Lung (tissue), 12 donors: ENCODE measurements around the gene IFNL2. TPM values are rescaled to one million over a fixed set of nuclear protein-coding genes. Genes with fewer than 3 reads are reported as not detected.

Source experiments
- ATAC-seq: fragments of 200-7000 bp; cut with Tn5 transposase; one replicate; pipeline ENCODE4 v1.9.1; 2020; ENCODE audit warnings: moderate number of reproducible peaks; ENCODE audit not compliant: insufficient read depth, low FRiP score
- DNase-seq, 3 donors: peaks; one replicate each; pipeline ENCODE4 v3.0.0-alpha.2; 2013 to 2017
- H3K27ac ChIP-seq, 2 donors: one replicate each; pipeline ENCODE4 v1.5.1; 2013; ENCODE audit warnings: mild to moderate bottlenecking in 2 of 2, moderate library complexity in 2 of 2, control low read depth in 1 of 2, inconsistent platforms in 1 of 2, low read depth in 1 of 2, low read length in 1 of 2
- H3K27me3 ChIP-seq, 3 donors: one replicate each; pipeline ENCODE4 v1.5.1; 2013; ENCODE audit warnings: low read length in 2 of 3; ENCODE audit not compliant: control insufficient read depth in 3 of 3, insufficient read depth in 3 of 3
- H3K36me3 ChIP-seq, 4 donors: one replicate each; pipeline ENCODE4 v1.5.1; 2013; ENCODE audit warnings: low read length in 4 of 4, mild to moderate bottlenecking in 1 of 4, moderate library complexity in 1 of 4; ENCODE audit not compliant: control insufficient read depth in 4 of 4, insufficient read depth in 4 of 4
- H3K4me1 ChIP-seq, 5 donors: one replicate each; pipeline ENCODE4 v1.5.1; 2013; ENCODE audit warnings: low read length in 5 of 5, mild to moderate bottlenecking in 2 of 5, moderate library complexity in 1 of 5; ENCODE audit not compliant: control insufficient read depth in 5 of 5, insufficient read depth in 5 of 5
- H3K4me3 ChIP-seq: one replicate; pipeline ENCODE4 v1.5.1; 2013; ENCODE audit warnings: mild to moderate bottlenecking, control low read depth, moderate library complexity
- H3K9ac ChIP-seq, 2 donors: one replicate each; pipeline ENCODE4 v1.5.1; 2013; ENCODE audit warnings: low read length in 2 of 2, control low read depth in 1 of 2; ENCODE audit not compliant: insufficient read depth in 1 of 2
- H3K9me3 ChIP-seq, 4 donors: one replicate each; pipeline ENCODE4 v1.5.1; 2013; ENCODE audit warnings: low read length in 3 of 4, mild to moderate bottlenecking in 1 of 4, moderate library complexity in 1 of 4; ENCODE audit not compliant: control insufficient read depth in 4 of 4, insufficient read depth in 3 of 4
- WGBS, 2 donors: extraction: QIAGEN DNeasy Blood & Tissue Kit; methylation state at CpG; one replicate each; pipeline ENCODE4 v1.1.7; 2013; 5-methylcytosine and 5-hydroxymethylcytosine counted together
- polyA plus RNA-seq, 2 donors: library from polyadenylated mRNA; stranded (reverse); fragments of 200-250 nt; gene quantifications; one replicate each; pipeline ENCODE4 v1.2.1, GENCODE V29; 2013
- total RNA-seq, 2 donors: library from RNA; depleted of rRNA in 1 of 2; stranded (reverse); fragments of >200 nt in 1 of 2; gene quantifications; one replicate each; pipeline ENCODE4 v1.2.1, GENCODE V29; 2014 to 2021
- TF ChIP-seq, protein P1 (sequence below): IDR thresholded peaks from 2 replicates; pipeline ENCODE4 v1.5.1; 2012; ENCODE audit warnings: mild to moderate bottlenecking; ENCODE audit errors: control extremely low read depth, extremely low read depth
- donor health status: control.
- donor health status: control.
- donor health status: Bipolar disorder and iron deficiency.
- donor health status: healthy.
- donor health status: DM: yes; HTN: yes; CAD: no.

Gene IFNL2
- total and polyA plus RNA-seq, 4 donors, result not detected

DNA sequence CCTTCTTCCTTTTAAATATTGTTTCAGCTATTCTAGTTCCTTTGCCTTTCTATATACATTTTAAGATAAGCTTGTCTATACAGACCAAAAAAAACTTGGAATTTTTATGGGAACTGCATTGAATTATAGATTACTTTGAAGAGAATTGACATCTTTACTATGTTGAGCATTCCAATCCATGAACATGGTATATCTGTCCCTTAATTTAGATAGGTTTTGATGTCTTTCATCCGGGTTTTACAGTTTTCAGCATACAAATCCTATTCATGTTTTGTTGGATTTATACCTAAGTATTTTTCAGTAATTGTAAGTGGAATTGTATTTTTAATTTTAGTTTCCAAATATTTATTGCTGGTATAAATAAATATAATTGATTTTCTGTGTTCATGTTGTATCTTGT lies 15.8 kb downstream of the IFNL2 start:
- H3K27ac ChIP-seq, result no peak overlapping the region
- TF ChIP-seq, protein P1, sequence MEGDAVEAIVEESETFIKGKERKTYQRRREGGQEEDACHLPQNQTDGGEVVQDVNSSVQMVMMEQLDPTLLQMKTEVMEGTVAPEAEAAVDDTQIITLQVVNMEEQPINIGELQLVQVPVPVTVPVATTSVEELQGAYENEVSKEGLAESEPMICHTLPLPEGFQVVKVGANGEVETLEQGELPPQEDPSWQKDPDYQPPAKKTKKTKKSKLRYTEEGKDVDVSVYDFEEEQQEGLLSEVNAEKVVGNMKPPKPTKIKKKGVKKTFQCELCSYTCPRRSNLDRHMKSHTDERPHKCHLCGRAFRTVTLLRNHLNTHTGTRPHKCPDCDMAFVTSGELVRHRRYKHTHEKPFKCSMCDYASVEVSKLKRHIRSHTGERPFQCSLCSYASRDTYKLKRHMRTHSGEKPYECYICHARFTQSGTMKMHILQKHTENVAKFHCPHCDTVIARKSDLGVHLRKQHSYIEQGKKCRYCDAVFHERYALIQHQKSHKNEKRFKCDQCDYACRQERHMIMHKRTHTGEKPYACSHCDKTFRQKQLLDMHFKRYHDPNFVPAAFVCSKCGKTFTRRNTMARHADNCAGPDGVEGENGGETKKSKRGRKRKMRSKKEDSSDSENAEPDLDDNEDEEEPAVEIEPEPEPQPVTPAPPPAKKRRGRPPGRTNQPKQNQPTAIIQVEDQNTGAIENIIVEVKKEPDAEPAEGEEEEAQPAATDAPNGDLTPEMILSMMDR, result no peak
- H3K9me3 ChIP-seq, result peaks cover 0 to 5% (median 3%) of the 10 kb centered on the region in 4 donors
- H3K4me3 ChIP-seq, result no peak overlapping the region
- no peaks in the 10 kb centered on the region for H3K36me3 ChIP-seq
- DNase-seq (no peak), ATAC-seq (no peak)
- no peak overlapping the region for H3K9ac ChIP-seq
- 92 to 94% methylated on average over 1 of the region's 1 CpG for WGBS, 2 donors
- H3K27me3 ChIP-seq, result no peaks in the 10 kb centered on the region
- no peaks in the 10 kb centered on the region for H3K4me1 ChIP-seq

- WGBS, 2 donors, result 72 to 83% methylated on average over 4 of the region's 4 CpGs
- no peak for DNase-seq
- TF ChIP-seq, protein P1, result no peak
- no peak for ATAC-seq
- Histone ChIP-seq H3K4me1 (no peaks in the 10 kb centered on the region), H3K4me3 (no peak overlapping the region), H3K27ac (no peak overlapping the region), H3K9me3 (peaks cover 0 to 1% (median 0%) of the 10 kb centered on the region in 4 donors), H3K9ac (no peak overlapping the region), H3K27me3 (peaks cover 0 to 3% (median 2%) of the 10 kb centered on the region in 3 donors), H3K36me3 (no peaks in the 10 kb centered on the region)
These were observed 25.2 kb downstream of the IFNL2 start for GRCh38 chr19:39293394-39293793.

DNA sequence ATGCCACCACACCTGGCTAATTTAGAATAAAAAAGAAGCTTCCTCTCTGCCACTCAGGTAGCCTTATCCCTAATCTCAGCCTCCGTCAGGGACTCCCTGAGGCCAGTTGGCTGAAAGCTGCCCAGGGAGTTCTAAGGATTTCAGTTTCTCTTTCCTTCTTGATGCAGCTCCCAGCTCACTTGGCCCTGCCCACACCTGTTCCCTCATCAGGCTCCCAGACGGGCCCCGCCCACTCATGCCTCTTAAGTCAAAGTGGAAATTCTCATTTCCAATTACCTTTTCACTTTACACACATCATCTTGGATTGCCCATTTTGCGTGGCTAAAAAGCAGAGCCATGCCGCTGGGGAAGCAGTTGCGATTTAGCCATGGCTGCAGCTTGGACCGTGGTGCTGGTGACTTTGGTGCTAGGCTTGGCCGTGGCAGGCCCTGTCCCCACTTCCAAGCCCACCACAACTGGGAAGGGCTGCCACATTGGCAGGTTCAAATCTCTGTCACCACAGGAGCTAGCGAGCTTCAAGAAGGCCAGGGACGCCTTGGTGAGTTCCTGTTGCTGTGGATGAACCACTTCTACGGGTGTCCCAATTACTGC lies 28.0 kb downstream of the IFNL2 start, which contains the start of gene IFNL1:
IFNL1 (plus strand) TSS at position 353 of the 591 bp plus-strand sequence; CDS start at position 368, 15 bp downstream.
- Histone ChIP-seq H3K27ac (no peak within 1 kb of the TSS), H3K9ac (no peak within 1 kb of the TSS), H3K36me3 (no peaks in the 10 kb centered on the region), H3K27me3 (peaks cover 0 to 3% (median 0%) of the 10 kb centered on the region in 3 donors), H3K4me3 (no peak within 1 kb of the TSS), H3K9me3 (peaks cover 0 to 1% (median 0%) of the 10 kb centered on the region in 4 donors), H3K4me1 (no peaks in the 10 kb centered on the region)
- DNase-seq (peak in 2 of 3 donors; percentile 35 to 39), ATAC-seq (no peak)
- TF ChIP-seq, protein P1, result no peak
- WGBS, 2 donors, result 80 to 91% methylated on average over 11 of the region's 11 CpGs

GRCh38 chr19:39296906-39297305 lies 28.7 kb downstream of the IFNL2 start:
- no peak overlapping the region for H3K9ac ChIP-seq
- ATAC-seq, result no peak
- H3K9me3 ChIP-seq, result peaks cover 0 to 1% (median 0%) of the 10 kb centered on the region in 4 donors
- no peak overlapping the region for H3K27ac ChIP-seq
- TF ChIP-seq, protein P1, result no peak
- H3K4me1 ChIP-seq, result no peaks in the 10 kb centered on the region
- no peak overlapping the region for H3K4me3 ChIP-seq
- 87 to 88% methylated on average over 4 of the region's 4 CpGs for WGBS, 2 donors
- peaks cover 0 to 3% (median 0%) of the 10 kb centered on the region in 3 donors for H3K27me3 ChIP-seq
- no peak for DNase-seq
- no peaks in the 10 kb centered on the region for H3K36me3 ChIP-seq
